DOHH2 (cell line): Measurements from ENCODE around the gene KLHDC8A.

ENCODE experiments used
- H3F3A ChIP-seq: fragments of 200-600 bp; sonication (generic), shearing (Covaris generic); 2 replicates; pipeline ENCODE4 v1.6.0; 2016; ENCODE audit warnings: antibody characterized with exemption, mild to moderate bottlenecking; ENCODE audit not compliant: control insufficient read depth, insufficient read depth
- H3K27ac ChIP-seq: fragments of 200-600 bp; sonication (generic); 2 replicates; pipeline ENCODE4 v1.5.1; 2014; ENCODE audit warnings: low read depth, mild to moderate bottlenecking, low read length, moderate library complexity
- H3K27me3 ChIP-seq: fragments of 200-600 bp; sonication (generic); 2 replicates; pipeline ENCODE4 v1.6.1; 2014; ENCODE audit warnings: mild to moderate bottlenecking, low read length, mixed read lengths; ENCODE audit not compliant: control insufficient read depth
- H3K36me3 ChIP-seq: fragments of 200-600 bp; sonication (generic); 2 replicates; pipeline ENCODE4 v1.6.1; 2014; ENCODE audit warnings: mild to moderate bottlenecking, low read length, moderate library complexity, mixed read lengths; ENCODE audit not compliant: control insufficient read depth
- H3K4me1 ChIP-seq: fragments of 200-600 bp; sonication (generic); 2 replicates; pipeline ENCODE4 v1.6.1; 2014; ENCODE audit warnings: mild to moderate bottlenecking, low read length, mixed read lengths; ENCODE audit not compliant: control insufficient read depth
- H3K4me2 ChIP-seq: fragments of 200-600 bp; sonication (generic); 2 replicates; pipeline ENCODE4 v1.6.0; 2014; ENCODE audit warnings: mild to moderate bottlenecking, low read length, moderate library complexity
- H3K4me3 ChIP-seq: fragments of 200-600 bp; sonication (generic); 2 replicates; pipeline ENCODE4 v1.5.1; 2014; ENCODE audit warnings: mild to moderate bottlenecking, low read length, mixed read lengths
- H3K79me2 ChIP-seq: fragments of 200-600 bp; sonication (generic); 2 replicates; pipeline ENCODE4 v1.6.1; 2014; ENCODE audit warnings: mild to moderate bottlenecking, low read length, mixed read lengths; ENCODE audit not compliant: control insufficient read depth
- H3K9me2 ChIP-seq: fragments of 200-600 bp; sonication (generic); replicated peaks from 2 replicates; pipeline ENCODE4 v1.6.1; 2014; ENCODE audit warnings: mild to moderate bottlenecking, low read length, mixed read lengths; ENCODE audit not compliant: control insufficient read depth
- H3K9me3 ChIP-seq: fragments of 200-600 bp; sonication (generic); 2 replicates; pipeline ENCODE4 v1.6.1; 2014; ENCODE audit warnings: antibody characterized with exemption, low read length, mixed read lengths; ENCODE audit not compliant: control insufficient read depth, insufficient read depth
- H4K20me1 ChIP-seq: fragments of 200-600 bp; sonication (generic); 2 replicates; pipeline ENCODE4 v1.6.0; 2014; ENCODE audit warnings: low read depth, mild to moderate bottlenecking, antibody characterized with exemption, low read length, moderate library complexity; ENCODE audit not compliant: control insufficient read depth, insufficient read depth
- CTCF ChIP-seq: fragments of 200-600 bp; sonication (generic); IDR thresholded peaks from one replicate; pipeline ENCODE4 v1.5.1; 2014; ENCODE audit warnings: antibody characterized with exemption, mild to moderate bottlenecking, low read depth, low read length; ENCODE audit not compliant: poor library complexity, severe bottlenecking
- EZH2phosphoT487 ChIP-seq: fragments of 200-600 bp; sonication (generic); IDR thresholded peaks from 2 replicates; pipeline ENCODE4 v1.6.1; 2017; ENCODE audit warnings: borderline replicate concordance, mild to moderate bottlenecking, antibody characterized with exemption, low read length, moderate library complexity, mixed read lengths

KLHDC8A gene

GRCh38 chr1:205353191-205353590 is 3.5 kb downstream of the KLHDC8A start:
- no peaks in the 10 kb centered on the region for H3K79me2 ChIP-seq
- no peaks in the 10 kb centered on the region for H4K20me1 ChIP-seq
- peaks cover 8% of the 10 kb centered on the region for H3K27me3 ChIP-seq
- no peaks in the 10 kb centered on the region for H3F3A ChIP-seq
- no peak for TF ChIP-seq CTCF
- TF ChIP-seq EZH2phosphoT487 = no peak
- H3K4me2 ChIP-seq = no peak overlapping the region
- no peak overlapping the region for H3K4me3 ChIP-seq
- no peaks in the 10 kb centered on the region for H3K9me2 ChIP-seq
- H3K27ac ChIP-seq = no peak overlapping the region
- H3K9me3 ChIP-seq = no peaks in the 10 kb centered on the region
- H3K36me3 ChIP-seq = no peaks in the 10 kb centered on the region
- H3K4me1 ChIP-seq = peaks cover 13% of the 10 kb centered on the region

- H3K9me2 ChIP-seq = no peaks in the 10 kb centered on the region
- no peaks in the 10 kb centered on the region for H3K9me3 ChIP-seq
- H4K20me1 ChIP-seq = no peaks in the 10 kb centered on the region
- no peak overlapping the region for H3K4me3 ChIP-seq
- H3F3A ChIP-seq = no peaks in the 10 kb centered on the region
- no peak overlapping the region for H3K4me2 ChIP-seq
- no peaks in the 10 kb centered on the region for H3K79me2 ChIP-seq
- no peak overlapping the region for H3K27ac ChIP-seq
- H3K4me1 ChIP-seq = peaks cover 14% of the 10 kb centered on the region
- H3K27me3 ChIP-seq = peaks cover 8% of the 10 kb centered on the region
- H3K36me3 ChIP-seq = no peaks in the 10 kb centered on the region
- no peak for TF ChIP-seq EZH2phosphoT487
- no peak for TF ChIP-seq CTCF
Observed at GRCh38 chr1:205351984-205352713, 4.6 kb downstream of the KLHDC8A start.

GRCh38 chr1:205350691-205351141 is 6.0 kb downstream of the KLHDC8A start:
- H3K4me3 ChIP-seq = no peak overlapping the region
- H3K9me3 ChIP-seq = no peaks in the 10 kb centered on the region
- H3K9me2 ChIP-seq = no peaks in the 10 kb centered on the region
- peaks cover 14% of the 10 kb centered on the region for H3K4me1 ChIP-seq
- H3K36me3 ChIP-seq = no peaks in the 10 kb centered on the region
- no peak for TF ChIP-seq EZH2phosphoT487
- no peak for TF ChIP-seq CTCF
- no peaks in the 10 kb centered on the region for H4K20me1 ChIP-seq
- peaks cover 16% of the 10 kb centered on the region for H3K27me3 ChIP-seq
- H3K79me2 ChIP-seq = no peaks in the 10 kb centered on the region
- H3F3A ChIP-seq = no peaks in the 10 kb centered on the region
- no peak overlapping the region for H3K27ac ChIP-seq
- no peak overlapping the region for H3K4me2 ChIP-seq
